ENCODE measurements around the gene STIM2.
A peak's percentile ranks its signal among the peaks of the same experiment; 100 is the strongest.

The STIM2 gene

GRCh38 chr4:27056281-27056680 is 195.6 kb downstream of the STIM2 start:
- Mint-ChIP-seq H3K9me3 (no peaks in the 10 kb centered on the region), H3K27ac (no peak overlapping the region), H3K4me1 (no peaks in the 10 kb centered on the region), H3K4me3 (no peak overlapping the region), H3K36me3 (no peaks in the 10 kb centered on the region)
- DNase-seq (ENCODE audit: low spot score in 2 of 2) (no peak), ATAC-seq (no peak)

GRCh38 chr4:27057053-27057452 is 196.4 kb downstream of the STIM2 start:
- H3K27ac Mint-ChIP-seq, result no peak overlapping the region
- no peak overlapping the region for H3K4me3 Mint-ChIP-seq
- no peaks in the 10 kb centered on the region for H3K9me3 Mint-ChIP-seq
- no peaks in the 10 kb centered on the region for H3K36me3 Mint-ChIP-seq
- no peaks in the 10 kb centered on the region for H3K4me1 Mint-ChIP-seq
- ATAC-seq (no peak), DNase-seq (ENCODE audit: low spot score in 2 of 2) (no peak)

- Mint-ChIP-seq H3K36me3 (no peaks in the 10 kb centered on the region), H3K27ac (no peak overlapping the region), H3K4me1 (no peaks in the 10 kb centered on the region), H3K9me3 (no peaks in the 10 kb centered on the region), H3K4me3 (no peak overlapping the region)
- ATAC-seq (no peak), DNase-seq (ENCODE audit: low spot score in 2 of 2) (no peak)
Measured at GRCh38 chr4:27057662-27058061, 197.0 kb downstream of the STIM2 start.

- ATAC-seq (no peak), DNase-seq (ENCODE audit: low spot score in 2 of 2) (no peak)
- no peaks in the 10 kb centered on the region for H3K9me3 Mint-ChIP-seq
- no peaks in the 10 kb centered on the region for H3K4me1 Mint-ChIP-seq
- no peaks in the 10 kb centered on the region for H3K36me3 Mint-ChIP-seq
- no peak overlapping the region for H3K27ac Mint-ChIP-seq
- H3K4me3 Mint-ChIP-seq, result no peak overlapping the region
Measured at GRCh38 chr4:27058819-27059406, 198.3 kb downstream of the STIM2 start.

GRCh38 chr4:27059446-27059845 is 198.8 kb downstream of the STIM2 start:
- Mint-ChIP-seq H3K4me1 (no peaks in the 10 kb centered on the region), H3K9me3 (no peaks in the 10 kb centered on the region), H3K27ac (no peak overlapping the region), H3K36me3 (no peaks in the 10 kb centered on the region), H3K4me3 (no peak overlapping the region)
- ATAC-seq, result no peak
- no peak for DNase-seq (ENCODE audit: low spot score in 2 of 2)

GRCh38 chr4:27062256-27062655 is 201.6 kb downstream of the STIM2 start:
- DNase-seq (ENCODE audit: low spot score in 2 of 2), result peak in 1 of 2 donors; percentile 25
- no peak for ATAC-seq
- H3K4me3 Mint-ChIP-seq, result no peak overlapping the region
- no peak overlapping the region for H3K27ac Mint-ChIP-seq
- H3K4me1 Mint-ChIP-seq, result no peaks in the 10 kb centered on the region
- H3K36me3 Mint-ChIP-seq, result no peaks in the 10 kb centered on the region
- no peaks in the 10 kb centered on the region for H3K9me3 Mint-ChIP-seq

GRCh38 chr4:27066591-27066990 is 205.9 kb downstream of the STIM2 start:
- no peak overlapping the region for H3K4me3 Mint-ChIP-seq
- ATAC-seq (no peak), DNase-seq (ENCODE audit: low spot score in 2 of 2) (no peak)
- no peaks in the 10 kb centered on the region for H3K36me3 Mint-ChIP-seq
- H3K27ac Mint-ChIP-seq, result no peak overlapping the region
- no peaks in the 10 kb centered on the region for H3K4me1 Mint-ChIP-seq
- H3K9me3 Mint-ChIP-seq, result no peaks in the 10 kb centered on the region

GRCh38 chr4:27068151-27068867 is 207.7 kb downstream of the STIM2 start:
- no peak overlapping the region for H3K27ac Mint-ChIP-seq
- H3K4me1 Mint-ChIP-seq, result no peaks in the 10 kb centered on the region
- no peak for DNase-seq (ENCODE audit: low spot score in 2 of 2)
- H3K36me3 Mint-ChIP-seq, result no peaks in the 10 kb centered on the region
- ATAC-seq, result no peak
- no peaks in the 10 kb centered on the region for H3K9me3 Mint-ChIP-seq
- no peak overlapping the region for H3K4me3 Mint-ChIP-seq
